HG03571 (cell line): ENCODE measurements around the gene MAPK4.
"Not testable (repeated sequence)": the region's sequence is repeated elsewhere in the genome, so short reads cannot be mapped to it uniquely, and the experiment has no call there.

Experiments used
- ATAC-seq: cut with Tn5 transposase; IDR thresholded peaks from one replicate; pipeline ENCODE4 v1.9.1; 2021; ENCODE audit not compliant: unreplicated experiment

The MAPK4 gene

DNA sequence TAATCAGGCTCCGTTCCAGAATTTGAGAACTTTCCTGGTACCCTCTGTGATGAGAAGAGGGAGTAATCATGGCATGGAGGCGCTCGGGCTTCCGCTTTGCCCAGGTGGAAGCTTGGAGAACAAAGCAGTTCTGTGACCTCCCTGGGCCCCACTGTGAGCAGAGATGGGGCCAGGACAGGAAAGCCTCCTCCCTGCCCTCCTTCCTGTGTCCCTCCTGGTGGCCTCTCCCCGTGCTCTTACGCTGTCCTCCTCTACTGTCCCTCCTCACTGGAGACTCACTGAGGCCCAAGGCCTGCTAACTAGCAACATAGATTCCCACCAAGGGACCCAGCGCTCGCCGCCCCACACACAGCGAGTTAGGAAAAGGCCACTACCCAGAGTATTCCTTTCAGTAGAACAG lies 119.8 kb downstream of the MAPK4 start:
- ATAC-seq, result no peak

DNA sequence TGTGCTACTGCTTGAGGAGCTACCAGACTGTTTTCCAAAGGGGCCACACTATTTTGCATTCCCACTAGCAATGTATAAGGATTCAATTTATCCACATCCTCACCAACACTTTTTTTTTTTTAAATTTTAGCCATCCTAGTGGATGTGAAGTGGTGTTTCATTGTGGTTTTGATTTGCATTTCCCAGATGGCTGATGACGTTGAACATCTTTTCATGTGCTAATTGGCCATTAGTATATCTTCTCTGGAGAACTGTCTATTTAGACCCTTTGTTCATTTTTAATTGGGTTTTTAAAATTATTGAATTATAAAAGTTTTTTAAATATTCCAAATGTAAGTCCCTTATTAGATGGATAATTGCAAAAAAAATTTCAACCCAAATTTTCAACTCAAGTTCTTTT lies 121.1 kb downstream of the MAPK4 start:
- no peak for ATAC-seq

DNA sequence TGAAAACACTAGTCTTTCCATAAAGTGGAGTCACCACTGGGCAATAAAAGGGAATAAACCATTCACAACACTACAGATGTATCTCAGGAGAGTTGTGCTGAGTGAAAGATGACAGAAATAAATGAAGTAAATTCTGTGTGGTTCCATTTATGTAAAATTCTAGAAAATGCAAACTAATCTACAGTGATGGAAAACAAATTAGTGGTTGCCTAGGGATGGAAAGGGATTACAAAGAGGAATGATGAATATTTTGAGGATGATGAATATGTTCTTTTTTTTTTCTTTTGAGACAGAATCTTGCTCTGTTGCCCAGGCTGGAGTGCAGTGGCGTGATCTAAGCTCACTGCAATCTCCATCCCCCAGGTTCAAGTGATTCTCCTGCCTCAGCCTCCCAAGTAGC lies 123.0 kb downstream of the MAPK4 start:
- ATAC-seq, result no peak

DNA sequence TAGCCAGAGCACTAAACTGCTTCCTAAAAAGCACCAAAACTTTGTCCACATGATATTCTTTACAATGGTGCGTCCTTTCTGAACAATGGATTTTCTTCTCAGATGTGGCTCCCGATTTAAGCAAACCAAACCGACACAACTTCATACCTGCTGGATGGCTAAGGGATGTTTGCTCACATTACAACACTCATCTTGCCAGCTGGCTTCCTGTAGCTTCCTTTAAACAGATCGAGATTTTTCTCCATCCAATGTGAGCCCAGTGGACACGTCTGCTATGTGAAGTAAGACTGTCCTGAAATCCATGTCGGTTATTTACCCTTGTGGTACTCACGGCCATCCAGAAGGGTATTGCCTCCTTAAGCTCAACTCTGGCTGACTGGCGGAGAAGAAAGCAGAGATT lies 126.5 kb downstream of the MAPK4 start:
- no peak for ATAC-seq

DNA sequence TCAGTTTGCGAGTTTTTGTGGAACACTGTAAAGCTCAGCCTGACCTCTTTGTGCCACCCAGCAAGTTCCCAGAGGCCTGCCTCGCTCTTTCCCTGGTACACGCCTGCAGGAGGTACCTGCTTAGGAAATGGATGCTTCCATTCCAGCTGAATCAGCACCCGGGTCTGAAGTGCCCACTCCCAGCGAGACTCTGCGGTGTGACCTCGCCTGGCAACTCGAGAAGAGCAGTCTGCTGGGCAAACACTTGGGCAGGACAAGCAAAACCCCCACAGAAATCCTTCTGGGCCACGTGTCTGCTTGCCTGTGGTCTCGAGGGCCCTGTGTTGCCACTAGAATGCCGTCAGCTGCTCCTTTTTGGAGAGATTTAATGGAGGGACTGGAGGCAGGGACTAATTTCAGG lies 127.6 kb downstream of the MAPK4 start:
- no peak for ATAC-seq

DNA sequence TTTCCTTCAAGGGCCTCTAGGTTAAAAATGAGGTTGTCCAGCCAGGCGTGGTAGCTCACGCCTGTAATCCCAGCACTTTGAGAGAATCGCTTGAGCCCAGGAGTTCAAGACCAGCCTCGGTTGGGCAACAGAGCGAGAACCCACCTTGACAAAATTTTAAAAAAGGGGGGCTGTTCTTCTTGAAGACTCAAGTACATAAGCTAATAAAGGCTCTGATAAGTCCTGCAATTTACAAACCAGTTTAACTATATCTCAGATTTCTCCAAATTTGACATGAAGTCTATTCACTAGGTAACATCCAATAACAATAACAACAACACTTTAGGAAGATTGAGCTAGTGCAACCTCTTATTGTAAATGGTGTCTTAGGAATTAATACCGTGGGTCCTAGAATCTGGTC lies 129.7 kb downstream of the MAPK4 start:
- no peak for ATAC-seq

DNA sequence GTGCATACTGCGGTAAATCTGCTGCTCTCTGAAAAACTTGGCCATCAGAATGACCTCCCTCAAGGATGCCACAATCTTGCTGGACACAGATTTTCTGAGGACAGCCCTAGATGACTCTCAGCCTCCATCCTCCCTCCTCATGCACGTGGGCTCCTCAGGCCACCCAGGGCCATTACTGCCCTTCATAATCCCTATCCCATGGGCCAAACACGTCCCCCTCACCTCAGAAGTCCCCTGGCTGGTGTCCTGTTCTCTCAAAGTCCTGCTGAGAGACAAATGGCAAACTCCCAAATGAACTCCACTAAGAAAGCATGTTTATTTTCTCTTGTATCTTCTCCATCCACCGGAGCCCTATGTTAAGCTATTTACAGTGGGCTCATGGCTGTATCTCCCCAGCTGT lies 134.3 kb downstream of the MAPK4 start:
- ATAC-seq, result no peak

DNA sequence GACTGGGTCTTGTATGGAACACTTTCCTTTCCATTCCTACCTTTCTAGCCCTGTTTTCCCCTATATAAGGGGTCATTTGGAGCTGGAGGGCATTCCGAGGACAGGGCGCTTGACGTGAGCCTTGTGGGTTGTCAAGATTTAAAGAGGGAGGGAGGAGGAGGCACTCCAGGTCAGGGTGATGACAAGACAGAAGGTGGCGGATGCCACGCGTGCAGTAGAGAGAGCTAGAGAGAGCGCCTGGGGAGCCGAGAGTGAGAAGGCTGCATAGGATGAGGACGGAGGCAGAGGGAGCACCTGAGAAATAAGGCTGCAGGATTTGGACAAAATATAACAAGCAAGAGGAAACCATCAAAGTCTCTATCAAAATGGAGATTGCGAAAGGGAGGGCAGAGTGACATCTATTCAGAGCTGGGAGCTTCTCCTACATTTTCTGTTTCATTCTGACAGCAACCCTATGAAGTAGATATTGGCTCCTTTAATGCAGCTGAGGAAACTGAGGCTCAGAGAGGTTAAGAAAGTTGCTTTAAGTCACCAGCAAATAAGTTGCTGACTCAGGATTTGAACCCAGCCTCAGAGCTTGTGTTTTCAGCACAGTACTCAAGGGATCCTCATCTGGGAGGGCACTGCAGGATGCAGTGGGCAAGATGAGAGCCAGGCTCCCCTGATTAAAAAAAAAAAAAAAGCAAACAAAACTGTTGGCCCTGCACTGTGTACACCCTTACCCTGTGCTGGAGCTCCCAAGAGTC lies 135.7 kb downstream of the MAPK4 start:
- no peak for ATAC-seq

DNA sequence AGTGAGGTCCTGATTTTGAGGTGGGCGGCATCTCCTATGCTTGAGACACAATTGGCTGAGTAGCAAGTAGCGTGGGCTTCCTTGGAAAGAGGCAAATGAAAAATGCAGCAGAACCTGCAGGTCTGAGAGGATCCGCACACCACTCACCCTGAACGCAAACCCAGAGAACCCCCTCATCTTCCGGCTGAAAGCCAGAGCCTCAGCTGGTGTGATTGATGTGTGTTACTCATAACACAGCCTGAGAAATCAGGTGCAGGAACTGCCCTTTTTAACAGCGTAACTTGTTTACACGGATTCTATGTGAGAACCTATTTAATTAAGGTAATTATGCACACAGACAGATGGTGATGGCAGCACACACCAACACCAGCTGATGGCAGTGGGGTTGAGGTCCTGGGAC lies 136.5 kb downstream of the MAPK4 start:
- ATAC-seq, result no peak

DNA sequence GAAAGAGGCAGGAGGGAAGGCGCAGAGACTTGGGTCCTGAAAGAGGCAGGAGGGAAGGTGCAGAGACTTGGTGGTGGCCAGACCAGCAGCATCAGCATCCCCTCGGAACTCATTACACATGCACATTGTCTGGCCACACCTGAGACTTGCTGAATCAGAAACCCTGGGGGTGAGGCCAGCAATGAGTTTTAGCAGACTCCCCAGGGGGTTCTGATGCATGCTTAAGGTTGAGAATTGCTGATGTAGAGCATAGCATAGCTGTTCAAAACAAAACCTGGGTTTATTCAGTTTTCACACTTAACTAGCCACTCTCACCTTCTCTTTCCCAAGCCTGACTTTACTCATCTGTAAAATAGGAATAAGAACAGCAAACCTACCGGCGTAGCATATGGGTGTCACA lies 137.0 kb downstream of the MAPK4 start:
- ATAC-seq, result no peak

DNA sequence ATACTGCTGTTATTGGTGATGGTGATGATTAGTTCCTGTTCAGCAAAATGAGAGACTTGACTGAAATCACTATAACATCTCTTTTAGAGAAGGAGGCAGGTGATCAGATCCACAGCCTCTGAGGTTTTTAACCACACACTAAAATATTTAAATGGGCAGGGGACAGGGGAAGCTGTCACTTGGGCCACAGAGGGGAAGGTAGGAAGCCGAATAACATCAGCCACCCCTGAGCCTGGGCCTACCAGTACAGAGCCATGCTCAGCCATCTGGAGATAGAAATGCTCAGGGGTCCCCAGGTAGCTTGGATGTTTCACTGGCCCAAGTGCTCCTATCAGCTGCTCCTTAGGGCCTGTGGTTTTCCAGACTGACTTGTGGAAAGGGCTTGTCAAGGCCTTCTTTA lies 137.6 kb downstream of the MAPK4 start:
- ATAC-seq, result no peak

DNA sequence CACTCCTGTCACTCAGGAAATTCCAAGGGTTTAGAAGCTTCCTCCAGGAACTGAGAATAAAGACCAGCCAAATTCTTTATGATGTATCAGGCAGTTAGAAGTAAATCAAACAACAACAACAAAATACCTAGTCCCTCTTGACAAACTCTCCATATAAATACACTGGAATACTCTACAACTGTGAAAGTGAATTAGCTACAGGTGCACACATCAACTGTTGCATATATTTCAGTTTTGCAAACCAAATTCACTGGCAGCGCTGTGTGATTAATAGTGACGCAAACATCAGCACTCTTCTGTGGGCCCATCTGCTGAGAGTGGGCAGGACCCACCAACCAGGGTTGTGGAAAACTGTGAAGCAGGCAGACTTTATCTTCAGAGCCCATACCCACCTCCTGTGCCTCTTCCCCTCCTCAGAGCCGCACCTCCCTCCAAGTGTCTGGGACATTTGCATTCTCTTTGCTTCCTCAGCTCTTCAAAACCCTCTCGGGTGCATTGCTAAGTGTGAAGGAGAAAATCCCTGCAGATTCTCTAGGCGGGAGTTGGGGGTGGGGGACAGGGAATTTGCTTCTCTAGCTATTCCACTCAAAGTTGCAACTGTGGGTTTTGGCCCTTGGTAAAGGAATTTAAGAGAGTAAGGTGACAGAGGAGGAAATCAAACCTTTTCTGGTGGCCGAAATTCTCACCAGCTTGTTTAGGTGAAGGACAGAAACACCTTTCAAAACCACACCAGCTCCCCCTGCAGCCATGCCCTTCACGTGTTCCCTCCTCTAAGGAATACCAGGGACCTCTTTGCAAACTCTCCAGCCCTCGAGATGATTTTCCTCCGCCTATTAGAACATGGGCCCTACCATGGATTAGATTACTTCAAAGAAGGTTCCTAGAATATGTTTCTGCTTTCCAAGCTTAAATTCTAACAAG lies 140.6 kb downstream of the MAPK4 start:
- no peak for ATAC-seq

DNA sequence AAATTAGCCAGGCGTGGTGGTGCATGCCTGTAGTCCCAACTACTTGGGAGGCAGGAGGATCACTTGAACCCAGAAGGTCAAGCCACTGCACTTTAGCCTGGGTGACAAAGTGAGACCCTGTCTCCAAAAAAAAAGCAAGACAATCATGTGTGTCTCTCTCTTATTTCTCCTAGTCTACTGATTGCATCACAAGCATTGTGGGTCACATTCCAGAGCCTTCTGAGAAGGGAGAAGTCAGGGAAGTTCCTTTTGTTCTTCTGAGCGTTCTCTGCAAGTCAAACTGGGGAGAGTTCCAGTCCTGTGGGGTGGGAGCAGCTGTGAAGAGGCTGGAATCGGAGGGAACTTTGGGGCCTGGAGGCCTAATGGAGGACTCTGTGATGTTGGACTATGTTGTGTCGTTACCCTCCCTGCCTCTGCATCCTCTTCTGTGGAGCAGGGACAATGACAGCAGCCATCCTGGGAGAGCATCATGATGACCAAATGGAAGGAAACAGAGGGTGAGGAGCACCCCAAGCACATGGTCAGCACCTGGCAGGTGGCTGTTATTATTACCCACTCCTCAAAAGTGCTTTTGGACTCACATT lies 144.6 kb downstream of the MAPK4 start:
- ATAC-seq, result no peak

DNA sequence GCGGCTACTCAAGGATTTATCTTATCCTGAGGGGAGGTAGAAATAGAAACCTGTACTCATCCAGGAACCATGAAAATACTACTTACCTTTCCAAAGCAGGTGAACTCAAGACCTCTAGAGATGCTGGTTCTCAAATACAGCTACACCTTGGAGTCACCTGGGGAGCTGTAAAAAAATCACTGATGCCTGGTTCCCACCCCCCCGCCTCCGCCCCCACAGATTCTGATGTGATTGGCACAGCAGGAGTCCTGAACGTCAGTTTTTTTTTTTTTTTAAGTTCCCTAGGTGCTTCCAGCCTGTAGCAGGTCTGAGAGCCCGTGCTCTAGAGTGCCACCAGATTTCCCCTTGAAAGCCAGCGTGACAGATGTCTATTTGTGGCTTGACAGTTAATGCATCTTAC lies 146.3 kb downstream of the MAPK4 start:
- no peak for ATAC-seq

DNA sequence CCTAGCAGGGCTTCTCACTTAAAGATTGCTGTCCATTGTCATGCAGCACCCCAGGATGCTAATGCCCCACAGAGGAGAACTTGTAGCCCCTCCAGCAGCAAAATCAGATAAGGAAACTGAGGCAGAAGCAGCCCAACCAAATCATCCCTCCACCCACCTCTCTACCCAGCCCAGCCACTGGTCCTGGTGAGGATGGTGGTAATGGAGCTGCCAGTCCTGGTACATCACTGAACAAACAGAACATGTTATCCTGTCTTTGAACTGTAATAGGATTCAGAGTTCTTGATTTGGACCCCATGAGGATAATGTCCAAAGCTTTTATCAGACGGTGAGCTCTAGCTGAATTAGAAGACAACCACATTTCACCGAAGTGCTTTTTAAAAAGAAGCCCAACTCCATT lies 146.8 kb downstream of the MAPK4 start:
- ATAC-seq, result no peak

DNA sequence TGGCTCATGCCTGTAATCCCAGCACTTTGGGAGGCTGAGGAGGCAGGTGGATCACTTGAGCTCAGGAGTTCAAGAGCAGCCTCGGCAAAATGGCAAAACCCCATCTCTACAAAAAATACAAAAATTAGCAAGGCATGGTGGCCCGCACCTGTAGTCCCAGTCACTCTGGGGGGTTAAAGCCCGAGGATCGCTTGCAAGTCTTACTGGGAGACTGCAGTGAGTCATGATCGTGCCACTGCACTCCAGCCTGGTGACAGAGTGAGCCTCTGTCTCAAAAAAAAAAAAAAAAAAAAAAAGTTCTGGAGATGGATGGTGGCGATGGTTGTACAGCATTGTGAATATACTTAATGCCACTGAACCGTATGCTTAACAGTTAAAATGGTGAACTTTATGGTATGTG lies 147.4 kb downstream of the MAPK4 start:
- ATAC-seq, result not testable (repeated sequence)

DNA sequence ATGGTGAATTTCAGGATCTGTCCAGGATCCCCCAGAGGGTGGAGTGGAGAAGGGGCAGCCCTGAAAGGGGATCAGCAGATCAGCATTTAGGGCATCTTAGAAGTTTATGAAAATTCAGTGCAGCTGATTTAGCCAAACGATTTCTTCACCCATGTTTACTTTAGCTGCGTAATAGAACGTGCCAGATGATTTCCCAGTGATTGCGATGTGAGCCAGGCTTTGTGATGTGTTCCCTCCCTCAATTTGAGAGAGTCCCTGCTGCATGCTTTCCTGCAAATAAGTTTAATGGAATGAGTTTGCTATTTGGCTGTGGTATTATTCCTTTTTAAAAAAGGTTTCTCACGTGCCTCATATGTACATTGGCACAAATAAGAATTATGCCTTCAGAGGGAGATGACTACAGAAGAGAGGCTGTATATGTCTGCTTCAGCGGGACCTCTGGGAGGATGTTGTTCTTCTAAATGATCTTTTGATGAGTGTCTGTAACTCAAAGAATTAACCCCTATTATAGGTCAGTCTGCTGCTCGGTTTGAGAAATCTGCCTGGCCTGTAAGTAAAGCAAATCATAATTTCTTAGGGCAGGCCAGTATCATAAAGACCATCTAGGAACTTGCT lies 148.1 kb downstream of the MAPK4 start:
- ATAC-seq, result no peak

DNA sequence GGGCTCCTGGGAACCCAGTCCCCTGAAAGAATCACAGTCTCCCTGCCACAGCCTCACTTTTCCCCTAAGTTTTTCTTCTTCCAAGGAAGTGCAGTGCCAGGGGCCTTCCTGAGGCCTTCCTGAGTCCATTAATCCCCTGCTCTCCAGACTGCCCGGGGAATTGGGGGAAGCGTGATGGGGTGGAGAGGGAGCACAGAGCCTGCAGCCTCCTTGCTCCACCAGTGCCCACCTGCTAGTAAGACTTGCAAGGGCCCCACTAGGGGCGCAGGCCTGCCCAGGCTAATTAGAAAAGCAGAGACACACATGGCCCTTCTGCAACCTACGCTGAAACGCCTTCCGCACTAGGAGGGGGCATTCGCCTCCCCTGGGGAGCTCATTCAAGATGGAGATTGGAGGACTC lies 149.3 kb downstream of the MAPK4 start:
- no peak for ATAC-seq

DNA sequence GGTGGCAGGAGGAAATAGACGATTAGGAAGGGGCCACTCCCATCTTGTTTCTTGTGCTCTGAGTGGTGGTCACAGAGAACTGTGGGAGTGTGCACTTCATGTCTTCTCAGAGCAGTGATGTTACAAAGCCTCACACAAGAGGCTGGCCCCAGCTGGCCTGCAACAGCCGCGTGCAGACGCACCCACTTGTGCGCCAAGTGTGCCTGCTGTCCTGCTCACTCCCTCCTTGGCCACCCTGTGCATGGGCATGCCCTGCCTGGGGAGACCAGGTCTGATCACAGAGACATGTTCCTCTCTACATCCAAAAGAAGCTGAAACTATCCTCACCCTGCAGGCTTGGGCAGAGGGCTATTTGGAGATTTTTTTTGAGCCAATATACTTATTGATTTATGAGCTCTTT lies 151.5 kb downstream of the MAPK4 start:
- no peak for ATAC-seq

DNA sequence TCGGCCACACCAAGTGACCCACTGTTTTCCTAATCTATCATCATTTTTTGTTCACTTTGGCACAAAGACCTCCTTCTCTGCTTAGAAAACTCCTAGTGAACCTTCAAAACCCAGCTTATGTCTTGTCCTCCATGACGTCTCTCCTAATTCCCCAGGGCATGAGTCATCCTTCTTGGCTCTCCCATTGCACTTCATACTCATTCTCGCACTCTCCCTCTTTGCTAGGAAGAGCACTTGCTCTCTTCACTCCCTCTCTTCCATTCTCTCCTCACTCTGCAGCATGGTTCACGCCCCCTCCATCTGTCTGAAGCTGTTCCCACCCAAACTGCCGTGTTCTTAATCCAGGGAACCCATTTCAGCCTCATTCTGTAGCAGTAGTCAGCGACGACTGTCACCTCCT lies 156.0 kb downstream of the MAPK4 start:
- ATAC-seq, result no peak

DNA sequence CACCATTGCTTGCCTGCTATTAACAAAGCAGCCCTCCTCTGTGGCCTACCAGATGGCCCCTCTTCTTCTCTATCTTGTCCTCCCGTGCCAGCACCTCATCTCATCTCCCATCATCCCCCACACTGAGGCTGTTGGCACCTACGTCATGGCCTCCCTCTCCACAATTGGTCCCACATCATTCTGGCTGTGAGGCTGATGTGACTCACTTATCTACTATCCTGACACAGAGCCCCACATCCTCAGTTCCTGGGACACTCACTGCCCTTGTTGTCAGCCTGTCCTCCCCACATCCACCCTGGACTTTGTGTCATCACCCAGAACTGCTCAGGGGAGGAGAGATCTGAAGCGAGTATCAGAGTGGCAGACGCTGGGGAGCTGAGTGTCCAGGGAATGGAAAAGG lies 157.0 kb downstream of the MAPK4 start:
- no peak for ATAC-seq

DNA sequence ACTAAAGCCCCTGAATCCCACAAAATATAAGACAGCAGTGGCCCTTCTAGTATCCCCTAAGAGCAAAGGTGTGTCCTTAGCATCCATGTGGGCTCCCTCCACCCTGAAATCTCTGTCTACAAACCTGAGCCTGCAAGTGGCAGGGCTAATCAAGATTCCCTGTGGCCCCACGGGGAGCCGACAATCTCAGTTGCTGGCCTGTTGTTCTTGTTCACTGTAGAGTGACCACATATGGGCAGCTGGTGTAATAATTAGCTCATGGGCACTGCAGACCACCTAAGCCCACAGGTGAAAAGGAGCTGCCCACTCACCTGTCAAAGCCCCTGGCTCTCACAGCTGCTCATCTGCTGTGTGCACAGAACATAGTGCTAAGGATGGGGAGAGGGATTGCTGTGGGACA lies 157.7 kb downstream of the MAPK4 start:
- ATAC-seq, result no peak
